ENCODE results near the gene C22orf39.

DNA sequence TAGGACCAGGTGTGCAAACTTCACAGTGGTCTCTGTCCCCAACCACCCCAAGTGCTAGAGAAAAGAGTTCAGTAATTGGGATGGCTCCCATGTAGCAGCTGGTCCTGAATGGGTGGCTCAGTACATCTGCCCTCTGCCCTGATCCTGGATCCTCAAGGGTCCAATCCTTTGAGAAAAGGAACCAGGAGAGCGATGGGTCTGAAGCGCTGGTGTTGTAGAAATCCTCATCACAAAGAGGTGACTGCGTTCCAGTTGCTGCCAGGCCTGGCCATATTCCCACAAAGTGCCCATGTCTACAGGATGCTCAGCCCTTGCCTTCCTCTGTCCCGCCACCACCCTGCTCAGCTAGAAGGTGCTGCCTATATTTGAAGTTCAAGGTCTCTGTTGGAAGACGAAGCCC lies 6.2 kb upstream of the C22orf39 start:
- no peak for TF ChIP-seq POLR2A (IDR thresholded peaks at IDR 0.05)
- TF ChIP-seq, protein P1, sequence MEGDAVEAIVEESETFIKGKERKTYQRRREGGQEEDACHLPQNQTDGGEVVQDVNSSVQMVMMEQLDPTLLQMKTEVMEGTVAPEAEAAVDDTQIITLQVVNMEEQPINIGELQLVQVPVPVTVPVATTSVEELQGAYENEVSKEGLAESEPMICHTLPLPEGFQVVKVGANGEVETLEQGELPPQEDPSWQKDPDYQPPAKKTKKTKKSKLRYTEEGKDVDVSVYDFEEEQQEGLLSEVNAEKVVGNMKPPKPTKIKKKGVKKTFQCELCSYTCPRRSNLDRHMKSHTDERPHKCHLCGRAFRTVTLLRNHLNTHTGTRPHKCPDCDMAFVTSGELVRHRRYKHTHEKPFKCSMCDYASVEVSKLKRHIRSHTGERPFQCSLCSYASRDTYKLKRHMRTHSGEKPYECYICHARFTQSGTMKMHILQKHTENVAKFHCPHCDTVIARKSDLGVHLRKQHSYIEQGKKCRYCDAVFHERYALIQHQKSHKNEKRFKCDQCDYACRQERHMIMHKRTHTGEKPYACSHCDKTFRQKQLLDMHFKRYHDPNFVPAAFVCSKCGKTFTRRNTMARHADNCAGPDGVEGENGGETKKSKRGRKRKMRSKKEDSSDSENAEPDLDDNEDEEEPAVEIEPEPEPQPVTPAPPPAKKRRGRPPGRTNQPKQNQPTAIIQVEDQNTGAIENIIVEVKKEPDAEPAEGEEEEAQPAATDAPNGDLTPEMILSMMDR (IDR thresholded peaks at IDR 0.05) = no peak

All from breast epithelium (tissue), 3 donors.